A549 (cell line): ENCODE data around the gene GFAP. TPM values are rescaled to one million over a fixed set of nuclear protein-coding genes. Genes with fewer than 3 reads are reported as not detected.

Experiments used
- ATAC-seq, 2 experiments: fragments of 200-7000 bp in 1 of 2; fragments of >200 bp in 1 of 2; cut with Nextera tagmentation in 1 of 2; cut with Tn5 transposase in 1 of 2; 3 replicates each; pipeline versions ENCODE4 v1.8.0 to v1.9.1; 2018 to 2020; ENCODE audit warnings: mild to moderate bottlenecking in 1 of 2, moderate library complexity in 1 of 2
- CTCF ChIA-PET: fragments of 300-600 bp; sonication (Branson Sonifier 250); formaldehyde crosslinking; extraction: SDS; loops from one replicate; lab custom pipeline; 2021; ENCODE audit warnings: antibody characterized with exemption, inconsistent platforms; lab: Yijun Ruan, JAX
- POLR2A ChIA-PET: fragments of 350-600 bp; formaldehyde crosslinking; extraction: SDS; loops from one replicate; lab custom pipeline; 2021; ENCODE audit warnings: antibody characterized with exemption, inconsistent platforms; lab: Yijun Ruan, JAX
- DNase-seq, 2 experiments: peaks; one replicate each; pipeline versions ENCODE4 v3.0.0 to v3.0.0-alpha.2; 2011 to 2016; ENCODE audit warnings: low read depth in 1 of 2, low spot score in 1 of 2
- FAIRE-seq: peaks from 2 replicates; lab custom pipeline; 2011; peaks lifted over from hg19 to GRCh38; lab: Jason Lieb, UNC
- H3K27ac ChIP-seq, 2 experiments: fragments of >200 bp; sonication (Bioruptor Twin); formaldehyde crosslinking; 3 replicates each; pipeline ENCODE4 v1.5.1; 2016 to 2017
- H3K4me1 ChIP-seq: fragments of >200 bp; sonication (Bioruptor Twin); formaldehyde crosslinking; 3 replicates; pipeline ENCODE4 v1.6.1; 2016
- H3K4me2 ChIP-seq: fragments of >200 bp; sonication (Bioruptor Twin); formaldehyde crosslinking; 3 replicates; pipeline ENCODE4 v1.6.1; 2016
- H3K4me3 ChIP-seq: fragments of >200 bp; sonication (Bioruptor Twin); formaldehyde crosslinking; 3 replicates; pipeline ENCODE4 v1.5.1; 2016
- H3K9me3 ChIP-seq: fragments of >200 bp; sonication (Bioruptor Twin); formaldehyde crosslinking; 3 replicates; pipeline ENCODE4 v1.6.1; 2016
- ATOH8 ChIP-seq: fragments of 250-450 bp; sonication (Bioruptor Pico); IDR thresholded peaks from 2 replicates; pipeline ENCODE4 v1.5.0; 2020; ENCODE audit warnings: low read depth, mild to moderate bottlenecking, moderate library complexity
- CHD2 ChIP-seq: fragments of 150-350 bp; IDR thresholded peaks from 2 replicates; pipeline ENCODE4 v1.6.1; 2014; ENCODE audit warnings: low read length; ENCODE audit not compliant: partially characterized antibody
- EHF ChIP-seq: fragments of 250-450 bp; sonication (Bioruptor Pico); IDR thresholded peaks from 2 replicates; pipeline ENCODE4 v1.5.0; 2020; ENCODE audit warnings: mild to moderate bottlenecking
- ESRRA ChIP-seq: fragments of 150-350 bp; IDR thresholded peaks from 2 replicates; pipeline ENCODE4 v1.6.1; 2014; ENCODE audit warnings: mild to moderate bottlenecking, low read length, borderline replicate concordance
- FOSB ChIP-seq: fragments of 250-450 bp; sonication (Bioruptor Pico); IDR thresholded peaks from 2 replicates; pipeline ENCODE4 v1.5.0; 2020; ENCODE audit warnings: mild to moderate bottlenecking, moderate library complexity
- HES2 ChIP-seq: fragments of >200 bp; sonication (Bioruptor Twin); formaldehyde crosslinking; IDR thresholded peaks from 2 replicates; pipeline ENCODE4 v1.6.1; 2016
- HMGXB4 ChIP-seq: fragments of 250-450 bp; sonication (Bioruptor Pico); IDR thresholded peaks from 2 replicates; pipeline ENCODE4 v1.5.0; 2021; ENCODE audit warnings: mild to moderate bottlenecking, moderate library complexity, borderline replicate concordance
- JUN ChIP-seq, 2 experiments: fragments of >200 bp; sonication (Bioruptor Twin); formaldehyde crosslinking; IDR thresholded peaks; 2 replicates in 1 of 2; 3 replicates in 1 of 2; pipeline ENCODE4 v1.6.1; 2016 to 2017
- JUNB ChIP-seq: fragments of >200 bp; sonication (Bioruptor Twin); formaldehyde crosslinking; IDR thresholded peaks from 2 replicates; pipeline ENCODE4 v1.6.1; 2016
- KDM1A ChIP-seq: fragments of 200-600 bp; sonication (generic); IDR thresholded peaks from 2 replicates; pipeline ENCODE4 v1.6.1; 2016; ENCODE audit warnings: low read depth, mild to moderate bottlenecking
- MAFK ChIP-seq: fragments of 450-650 bp; IDR thresholded peaks from 2 replicates; pipeline ENCODE4 v1.6.1; 2014; ENCODE audit not compliant: partially characterized antibody
- MYC ChIP-seq: IDR thresholded peaks from 2 replicates; pipeline ENCODE4 v1.6.1; 2012; ENCODE audit warnings: mild to moderate bottlenecking, inconsistent platforms, low read length, improper control_type of control experiment, borderline replicate concordance
- RAD21 ChIP-seq, 2 experiments: fragments of >200 bp in 1 of 2; sonication (Bioruptor Twin) in 1 of 2; formaldehyde crosslinking in 1 of 2; IDR thresholded peaks in 1 of 2; conservative IDR thresholded peaks in 1 of 2; 2 replicates in 1 of 2; 3 replicates in 1 of 2; pipeline ENCODE4 v1.6.1; 2012 to 2018; ENCODE audit warnings: inconsistent platforms in 1 of 2
- RCOR1 ChIP-seq: fragments of 150-350 bp; IDR thresholded peaks from 2 replicates; pipeline ENCODE4 v1.6.1; 2014; ENCODE audit warnings: antibody characterized with exemption, low read length, low read depth
- REST ChIP-seq: fragments of 200-600 bp; sonication (generic); IDR thresholded peaks from 2 replicates; pipeline ENCODE4 v1.6.1; 2016; ENCODE audit warnings: antibody characterized with exemption, mild to moderate bottlenecking, moderate library complexity
- RFX5 ChIP-seq: fragments of 450-650 bp; IDR thresholded peaks from 2 replicates; pipeline ENCODE4 v1.7.1; 2014; ENCODE audit warnings: antibody characterized with exemption, mild to moderate bottlenecking, moderate library complexity
- SREBF2 ChIP-seq: fragments of 450-650 bp; IDR thresholded peaks from 2 replicates; pipeline ENCODE4 v1.6.1; 2014; ENCODE audit warnings: mild to moderate bottlenecking, moderate library complexity
- TFCP2L1 ChIP-seq: fragments of 250-450 bp; sonication (Bioruptor Pico); IDR thresholded peaks from 2 replicates; pipeline ENCODE4 v1.5.0; 2021; ENCODE audit warnings: mild to moderate bottlenecking
- USF2 ChIP-seq: fragments of 450-650 bp; IDR thresholded peaks from 2 replicates; pipeline ENCODE4 v1.6.1; 2014; ENCODE audit warnings: antibody characterized with exemption
- ZC3H11A ChIP-seq: fragments of 450-650 bp; IDR thresholded peaks from 2 replicates; pipeline ENCODE4 v1.6.1; 2014; ENCODE audit warnings: antibody characterized with exemption, mild to moderate bottlenecking
- WGBS: methylation state at CpG from one replicate; pipeline ENCODE4 v1.1.6; 2017; ENCODE audit errors: missing lambda C conversion rate; 5-methylcytosine and 5-hydroxymethylcytosine counted together
- polyA plus RNA-seq, 4 experiments: library from polyadenylated mRNA; depleted of rRNA in 3 of 4; stranded (reverse); fragments of >200 nt; fragmentation: RNase III in 1 of 4; extraction: RNeasy Plus Mini Kit Qiagen cat#74134 plus additional on column Dnase treatment in 1 of 4; gene quantifications; 2 replicates in 3 of 4; 3 replicates in 1 of 4; pipeline ENCODE4 v1.2.3, GENCODE V29; 2011 to 2017

GFAP gene
- polyA plus RNA-seq, 2 of the 4 experiments (the other 2 are of a cell fraction), result 1.5 to 1.8 TPM

- Histone ChIP-seq H3K4me3 (no peak overlapping the region), H3K9me3 (no peaks in the 10 kb centered on the region), H3K4me1 (peaks cover 3% of the 10 kb centered on the region; the same call in 1 of the 3 replicates), H3K4me2 (no peak overlapping the region), H3K27ac (no peak overlapping the region)
- POLR2A ChIA-PET, result no interaction called here
- CTCF ChIA-PET, result interaction anchor here (0.6 to 45.1 kb wide), 11 partner anchors 11 to 1017 kb away, joined by 3 to 1787 read pairs (median 15); partner anchors contain the start of genes EFTUD2, HIGD1B, MAPT and PLCD3
- 90% methylated on average over 5 of the region's 5 CpGs for WGBS
- no peak for ATAC-seq
- no peak for TF ChIP-seq USF2
- peak; percentile 64 for TF ChIP-seq MAFK
- DNase-seq, result no peak
- FAIRE-seq, result no peak
Observed at GRCh38 chr17:44877121-44877520, 38.2 kb downstream of the GFAP start.

GRCh38 chr17:44875761-44876160 lies 39.5 kb downstream of the GFAP start:
- FAIRE-seq, result no peak
- no peak for TF ChIP-seq EHF
- TF ChIP-seq ESRRA, result no peak
- no peak for TF ChIP-seq KDM1A
- no peak for TF ChIP-seq RCOR1
- TF ChIP-seq TFCP2L1 (CRISPR knock-in tag), result no peak
- no peak for TF ChIP-seq RAD21 (conservative IDR thresholded peaks at IDR 0.05 in 1 of 2, IDR thresholded peaks at IDR 0.05 in 1 of 2)
- TF ChIP-seq ATOH8 (CRISPR knock-in tag), result no peak
- no peak for TF ChIP-seq CHD2
- TF ChIP-seq, all 56 proteins: peak for 0
- ATAC-seq (no peak), DNase-seq (no peak)
- POLR2A ChIA-PET, result no interaction called here
- Histone ChIP-seq H3K4me1 (peaks cover 3% of the 10 kb centered on the region; the same call in 1 of the 3 replicates), H3K27ac (no peak overlapping the region), H3K4me2 (no peak overlapping the region), H3K4me3 (no peak overlapping the region), H3K9me3 (no peaks in the 10 kb centered on the region)
- 97% methylated on average over 6 of the region's 6 CpGs for WGBS
- CTCF ChIA-PET, result interaction anchor here (1.4 to 45.1 kb wide), 4 partner anchors 9 to 100 kb away, joined by 3 to 1787 read pairs (median 149); no protein-coding TSS in a partner anchor

GRCh38 chr17:44872131-44872768 lies 43.0 kb downstream of the GFAP start:
- FAIRE-seq (no peak), ATAC-seq (peak in 1 of 2 experiments; percentile 30; a peak in 3 of 6 replicates), DNase-seq (no peak)
- Histone ChIP-seq H3K4me3 (no peak overlapping the region), H3K27ac (no peak overlapping the region), H3K9me3 (no peaks in the 10 kb centered on the region), H3K4me2 (no peak overlapping the region), H3K4me1 (peaks cover 3% of the 10 kb centered on the region; the same call in 1 of the 3 replicates)
- POLR2A ChIA-PET, result no interaction called here
- no peak for TF ChIP-seq RFX5
- no peak for TF ChIP-seq KDM1A
- TF ChIP-seq FOSB (CRISPR knock-in tag), result no peak
- no peak for TF ChIP-seq JUN (IDR thresholded peaks at IDR 0.05)
- TF ChIP-seq SREBF2, result no peak
- TF ChIP-seq JUNB, result no peak
- no peak for TF ChIP-seq HES2
- TF ChIP-seq MYC, result no peak
- no peak for TF ChIP-seq REST
- no peak for TF ChIP-seq CHD2
- no peak for TF ChIP-seq ZC3H11A
- TF ChIP-seq HMGXB4 (CRISPR knock-in tag), result no peak
- CTCF ChIA-PET, result interaction anchor here (1.1 to 45.1 kb wide), 4 partner anchors 6 to 96 kb away, joined by 3 to 1787 read pairs (median 150); no protein-coding TSS in a partner anchor
- WGBS, result 75% methylated on average over 9 of the region's 9 CpGs
